Prostate gland (tissue), 2 donors: ENCODE results near the gene AQP12B.
"Not testable (repeated sequence)": the region's sequence is repeated elsewhere in the genome, so short reads cannot be mapped to it uniquely, and the experiment has no call there.

Source experiments
- POLR2A ChIP-seq: fragments of 450-650 bp; IDR thresholded peaks from one replicate; pipeline ENCODE4 v1.6.1; 2016; ENCODE audit warnings: antibody characterized with exemption, mild to moderate bottlenecking
- POLR2AphosphoS5 ChIP-seq: sonication (generic); formaldehyde crosslinking; IDR thresholded peaks from one replicate; pipeline ENCODE4 v1.6.1; 2017; ENCODE audit warnings: antibody characterized with exemption
- TF ChIP-seq, protein P1 (sequence below), 4 experiments: fragments of 200-600 bp in 2 of 4; fragments of 450-650 bp in 2 of 4; sonication (generic) in 2 of 4; IDR thresholded peaks; 1 replicate in 3 of 4; 2 replicates in 1 of 4; pipeline ENCODE4 v1.5.1; 2016 to 2019; ENCODE audit warnings: antibody characterized with exemption in 4 of 4, mild to moderate bottlenecking in 2 of 4, moderate library complexity in 2 of 4

GRCh38 chr2:240683329-240683979 lies 769 bp upstream of the AQP12B start:
- TF ChIP-seq, protein P1, sequence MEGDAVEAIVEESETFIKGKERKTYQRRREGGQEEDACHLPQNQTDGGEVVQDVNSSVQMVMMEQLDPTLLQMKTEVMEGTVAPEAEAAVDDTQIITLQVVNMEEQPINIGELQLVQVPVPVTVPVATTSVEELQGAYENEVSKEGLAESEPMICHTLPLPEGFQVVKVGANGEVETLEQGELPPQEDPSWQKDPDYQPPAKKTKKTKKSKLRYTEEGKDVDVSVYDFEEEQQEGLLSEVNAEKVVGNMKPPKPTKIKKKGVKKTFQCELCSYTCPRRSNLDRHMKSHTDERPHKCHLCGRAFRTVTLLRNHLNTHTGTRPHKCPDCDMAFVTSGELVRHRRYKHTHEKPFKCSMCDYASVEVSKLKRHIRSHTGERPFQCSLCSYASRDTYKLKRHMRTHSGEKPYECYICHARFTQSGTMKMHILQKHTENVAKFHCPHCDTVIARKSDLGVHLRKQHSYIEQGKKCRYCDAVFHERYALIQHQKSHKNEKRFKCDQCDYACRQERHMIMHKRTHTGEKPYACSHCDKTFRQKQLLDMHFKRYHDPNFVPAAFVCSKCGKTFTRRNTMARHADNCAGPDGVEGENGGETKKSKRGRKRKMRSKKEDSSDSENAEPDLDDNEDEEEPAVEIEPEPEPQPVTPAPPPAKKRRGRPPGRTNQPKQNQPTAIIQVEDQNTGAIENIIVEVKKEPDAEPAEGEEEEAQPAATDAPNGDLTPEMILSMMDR (IDR thresholded peaks at IDR 0.05), result not testable (repeated sequence)
- TF ChIP-seq POLR2AphosphoS5, POLR2A: not testable (repeated sequence)
